ENCODE measurements around the gene ILF3.

The ILF3 gene

GRCh38 chr19:10679743-10680142, 25.6 kb downstream of the ILF3 start:
- no peak for DNase-seq

GRCh38 chr19:10680545-10681135, 26.5 kb downstream of the ILF3 start:
- DNase-seq = no peak

- no peak for DNase-seq
Observed at GRCh38 chr19:10681658-10682057, 27.5 kb downstream of the ILF3 start.

- no peak for DNase-seq
Observed at GRCh38 chr19:10682397-10683063, 28.4 kb downstream of the ILF3 start.

GRCh38 chr19:10683064-10683426, 28.9 kb downstream of the ILF3 start:
- DNase-seq = no peak

GRCh38 chr19:10683582-10683981, 29.4 kb downstream of the ILF3 start:
- no peak for DNase-seq

GRCh38 chr19:10685210-10685609, 31.1 kb downstream of the ILF3 start:
- no peak for DNase-seq

GRCh38 chr19:10686193-10686592, 32.0 kb downstream of the ILF3 start:
- DNase-seq = no peak

- no peak for DNase-seq
Observed at GRCh38 chr19:10686661-10687517, 32.7 kb downstream of the ILF3 start.

- DNase-seq = no peak
Observed at GRCh38 chr19:10687518-10688288, 33.6 kb downstream of the ILF3 start.

GRCh38 chr19:10688545-10689280, 34.6 kb downstream of the ILF3 start:
- no peak for DNase-seq

- no peak for DNase-seq
Observed at GRCh38 chr19:10690341-10690781, 36.2 kb downstream of the ILF3 start.

GRCh38 chr19:10691178-10691881, 37.2 kb downstream of the ILF3 start:
- DNase-seq = no peak

GRCh38 chr19:10691883-10692282, 37.7 kb downstream of the ILF3 start:
- DNase-seq = no peak

- DNase-seq = no peak
Observed at GRCh38 chr19:10692673-10693264, 38.6 kb downstream of the ILF3 start.

GRCh38 chr19:10694706-10695307, 40.7 kb downstream of the ILF3 start:
- no peak for DNase-seq

- DNase-seq = peak; percentile 81
Observed at GRCh38 chr19:10695401-10696398, 41.6 kb downstream of the ILF3 start.

- DNase-seq = peak; percentile 67
Observed at GRCh38 chr19:10699650-10700335, 45.6 kb downstream of the ILF3 start.

- no peak for DNase-seq
Observed at GRCh38 chr19:10701955-10702525, 47.9 kb downstream of the ILF3 start.

All from stimulated activated naive CD4-positive, alpha-beta T cell treated with Interleukin-2 at 50 U/mL for 16 hours (primary cell).